T-cell (primary cell): ENCODE results near the gene PDXP. TPM values are rescaled to one million over a fixed set of nuclear protein-coding genes. Genes with fewer than 3 reads are reported as not detected.

ENCODE experiments used
- ATAC-seq, 4 experiments: fragments of 200-7000 bp in 3 of 4; fragments of 150-1000 bp in 1 of 4; cut with Tn5 transposase; replicated peaks in 1 of 4; 1 replicate in 3 of 4; 2 replicates in 1 of 4; pipeline ENCODE4 v1.10.0; 2021; ENCODE audit warnings: moderate library complexity in 3 of 4, mild to moderate bottlenecking in 2 of 4, moderate number of reproducible peaks in 1 of 4
- CTCF ChIA-PET, 2 donors: fragments of 300-600 bp; sonication (Branson Sonifier 250); formaldehyde crosslinking; loops; one replicate each; lab custom pipeline; 2022; ENCODE audit warnings: antibody characterized with exemption in 2 of 2; lab: Charles Lee
- POLR2A ChIA-PET, 2 donors: fragments of 300-600 bp; sonication (Branson Sonifier 250); formaldehyde crosslinking; loops; one replicate each; lab custom pipeline; 2022; ENCODE audit warnings: antibody characterized with exemption in 2 of 2; lab: Charles Lee
- DNase-seq, 35 experiments: peaks; one replicate each; pipeline versions ENCODE4 v3.0.0 to v3.0.0-alpha.2; 2013 to 2023
- H3K27ac ChIP-seq: one replicate; pipeline ENCODE4 v1.5.1; 2013; ENCODE audit warnings: low read length
- H3K27me3 ChIP-seq, 2 experiments: replicated peaks in 1 of 2; 1 replicate in 1 of 2; 2 replicates in 1 of 2; pipeline versions ENCODE4 v1.6.1 to v1.7.0; 2013; ENCODE audit warnings: low read length in 1 of 2, mixed read lengths in 1 of 2; ENCODE audit not compliant: control insufficient read depth in 2 of 2, insufficient read depth in 2 of 2; ENCODE audit errors: extremely low read depth in 1 of 2
- H3K36me3 ChIP-seq, 2 donors: 1 replicate in 1 of 2; 2 replicates in 1 of 2; pipeline versions ENCODE4 v1.6.1 to v1.7.0; 2013; ENCODE audit warnings: low read length in 1 of 2; ENCODE audit not compliant: control insufficient read depth in 2 of 2, insufficient read depth in 1 of 2; ENCODE audit errors: extremely low read depth in 1 of 2
- H3K4me1 ChIP-seq, 2 experiments: 1 replicate in 1 of 2; 2 replicates in 1 of 2; pipeline versions ENCODE4 v1.6.1 to v1.7.0; 2013; ENCODE audit warnings: low read length in 2 of 2, mixed read lengths in 1 of 2; ENCODE audit not compliant: insufficient read depth in 2 of 2, control insufficient read depth in 1 of 2; ENCODE audit errors: extremely low read depth in 1 of 2
- H3K4me3 ChIP-seq, 2 donors: 1 replicate in 1 of 2; 2 replicates in 1 of 2; pipeline versions ENCODE4 v1.5.1 to v1.7.0; 2013; ENCODE audit warnings: mild to moderate bottlenecking in 2 of 2, low read length in 1 of 2, moderate library complexity in 1 of 2; ENCODE audit not compliant: control insufficient read depth in 1 of 2; ENCODE audit errors: extremely low read depth in 1 of 2
- H3K9me3 ChIP-seq: 2 replicates; pipeline ENCODE4 v1.7.0; 2013
- H3K27ac Mint-ChIP-seq, 2 donors: one replicate each; pipeline ENCODE4 v1.8.0; 2020 to 2021; ENCODE audit warnings: mild to moderate bottlenecking in 2 of 2, mixed read lengths in 2 of 2
- H3K27me3 Mint-ChIP-seq, 2 donors: one replicate each; pipeline ENCODE4 v1.8.0; 2021 to 2022; ENCODE audit warnings: mixed read lengths in 2 of 2
- H3K36me3 Mint-ChIP-seq: one replicate; pipeline ENCODE4 v1.8.0; 2021; ENCODE audit warnings: mixed read lengths
- H3K4me1 Mint-ChIP-seq, 3 donors: one replicate each; pipeline ENCODE4 v1.8.0; 2020 to 2022; ENCODE audit warnings: mixed read lengths in 3 of 3, mild to moderate bottlenecking in 1 of 3
- H3K4me3 Mint-ChIP-seq, 3 donors: one replicate each; pipeline ENCODE4 v1.8.0; 2020 to 2022; ENCODE audit warnings: mild to moderate bottlenecking in 3 of 3, mixed read lengths in 3 of 3, moderate library complexity in 3 of 3
- H3K9me3 Mint-ChIP-seq, 3 donors: one replicate each; pipeline ENCODE4 v1.8.0; 2020 to 2022; ENCODE audit warnings: mixed read lengths in 3 of 3
- WGBS: methylation state at CpG from one replicate; pipeline ENCODE4 v1.1.5; 2013; ENCODE audit warnings: missing lambda C conversion rate; ENCODE audit not compliant: insufficient coverage; 5-methylcytosine and 5-hydroxymethylcytosine counted together
- total RNA-seq, 35 experiments: library from RNA in 6 of 35; stranded (reverse) in 6 of 35; fragments of 120-200 nt in 1 of 35; gene quantifications; one replicate each; pipeline versions ENCODE4 v1.2.1 to v1.2.4 and lab custom pipeline; 2013 to 2026

Gene PDXP
- total RNA-seq, 5 donors from 2014 or later (not counting 1 experiment from before 2014, with no cell fraction given) = 3.1 to 11.3 (median 10.7) TPM

GRCh38 chr22:37631448-37632173 is 26.9 kb upstream of the PDXP start:
- no peaks in the 10 kb centered on the region for H3K36me3 Mint-ChIP-seq
- POLR2A ChIA-PET = interaction anchor here in 1 of 2 donors (0.6 kb wide), 1 partner anchor 296 kb away, joined by 3 read pairs; no protein-coding TSS in a partner anchor
- H3K27me3 Mint-ChIP-seq = no peaks in the 10 kb centered on the region
- H3K4me1 ChIP-seq = peaks cover 41 to 99% of the 10 kb centered on the region in 2 experiments
- peak in 6 of 35 experiments; percentile 18 to 61 (median 36) for DNase-seq
- ATAC-seq = no peak
- peak overlapping the region; percentile 88 for H3K27ac ChIP-seq
- H3K27ac Mint-ChIP-seq = peak overlapping the region; percentile 76 to 93
- H3K9me3 Mint-ChIP-seq = no peaks in the 10 kb centered on the region
- peaks cover 66 to 80% (median 67%) of the 10 kb centered on the region in 3 donors for H3K4me1 Mint-ChIP-seq
- H3K4me3 Mint-ChIP-seq = peak overlapping the region in 2 of 3 donors; percentile 37 to 41
- H3K9me3 ChIP-seq = no peaks in the 10 kb centered on the region
- peaks cover 3 to 19% of the 10 kb centered on the region in 2 donors for H3K36me3 ChIP-seq
- 83% methylated on average over 18 of the region's 19 CpGs for WGBS
- H3K27me3 ChIP-seq = no peaks in the 10 kb centered on the region
- CTCF ChIA-PET = interaction anchor here (0.6 to 2.0 kb wide), 6 partner anchors 10 to 46 kb away, joined by 3 to 9 read pairs (median 5); partner anchors contain the start of gene GGA1 (in 1 of the 2)
- peak overlapping the region in 1 of 2 donors; percentile 35 for H3K4me3 ChIP-seq

- peaks cover 3 to 20% of the 10 kb centered on the region in 2 donors for H3K36me3 ChIP-seq
- H3K27me3 ChIP-seq = no peaks in the 10 kb centered on the region
- H3K4me1 ChIP-seq = peaks cover 42 to 99% of the 10 kb centered on the region in 2 experiments
- ATAC-seq (no peak), DNase-seq (no peak)
- Mint-ChIP-seq H3K4me3 (peak overlapping the region in 1 of 3 donors; percentile 73), H3K4me1 (peaks cover 65 to 80% (median 66%) of the 10 kb centered on the region in 3 donors), H3K27ac (peak overlapping the region; percentile 92 to 93), H3K9me3 (no peaks in the 10 kb centered on the region), H3K27me3 (no peaks in the 10 kb centered on the region), H3K36me3 (no peaks in the 10 kb centered on the region)
- WGBS = 82% methylated on average over 3 of the region's 14 CpGs
- peak overlapping the region; percentile 88 for H3K27ac ChIP-seq
- ChIA-PET CTCF (interaction anchor here (0.6 to 2.0 kb wide), 5 partner anchors 10 to 47 kb away, joined by 3 to 7 read pairs (median 5); partner anchors contain the start of gene GGA1 (in 1 of the 2)), POLR2A (no interaction called here)
- peak overlapping the region in 1 of 2 donors; percentile 35 for H3K4me3 ChIP-seq
- H3K9me3 ChIP-seq = no peaks in the 10 kb centered on the region
Observed at GRCh38 chr22:37632174-37633088, 26.1 kb upstream of the PDXP start.

GRCh38 chr22:37633089-37633624 is 25.4 kb upstream of the PDXP start:
- Mint-ChIP-seq H3K27ac (peak overlapping the region; percentile 92 to 93), H3K4me3 (peak overlapping the region; percentile 13 to 73 (median 53)), H3K27me3 (no peaks in the 10 kb centered on the region), H3K4me1 (peaks cover 65 to 80% (median 66%) of the 10 kb centered on the region in 3 donors), H3K9me3 (no peaks in the 10 kb centered on the region), H3K36me3 (no peaks in the 10 kb centered on the region)
- H3K36me3 ChIP-seq = peaks cover 3 to 23% of the 10 kb centered on the region in 2 donors
- H3K27me3 ChIP-seq = no peaks in the 10 kb centered on the region
- peaks cover 44 to 99% of the 10 kb centered on the region in 2 experiments for H3K4me1 ChIP-seq
- ChIA-PET POLR2A (no interaction called here), CTCF (interaction anchor here (0.6 to 2.0 kb wide), 5 partner anchors 10 to 91 kb away, joined by 3 to 10 read pairs (median 3); no protein-coding TSS in a partner anchor)
- H3K27ac ChIP-seq = peak overlapping the region; percentile 88
- DNase-seq (peak in 20 of 35 experiments; percentile 28 to 70 (median 44)), ATAC-seq (peak; percentile 28 to 58 (median 46))
- H3K9me3 ChIP-seq = no peaks in the 10 kb centered on the region
- peak overlapping the region in 1 of 2 donors; percentile 35 for H3K4me3 ChIP-seq
- WGBS = 8% methylated on average over 6 of the region's 11 CpGs

GRCh38 chr22:37633625-37634416 is 24.7 kb upstream of the PDXP start:
- H3K27me3 ChIP-seq = no peaks in the 10 kb centered on the region
- no peaks in the 10 kb centered on the region for H3K27me3 Mint-ChIP-seq
- ATAC-seq = peak; percentile 70 to 77 (median 72)
- peaks cover 65 to 80% (median 66%) of the 10 kb centered on the region in 3 donors for H3K4me1 Mint-ChIP-seq
- ChIA-PET POLR2A (no interaction called here), CTCF (interaction anchor here (0.7 to 2.0 kb wide), 4 partner anchors 9 to 92 kb away, joined by 3 to 10 read pairs (median 3); no protein-coding TSS in a partner anchor)
- no peaks in the 10 kb centered on the region for H3K9me3 ChIP-seq
- H3K4me3 ChIP-seq = peak overlapping the region; percentile 32 to 35
- DNase-seq = peak in 30 of 35 experiments; percentile 19 to 73 (median 48)
- peaks cover 3 to 23% of the 10 kb centered on the region in 2 donors for H3K36me3 ChIP-seq
- no peaks in the 10 kb centered on the region for H3K36me3 Mint-ChIP-seq
- H3K9me3 Mint-ChIP-seq = no peaks in the 10 kb centered on the region
- peaks cover 49 to 99% of the 10 kb centered on the region in 2 experiments for H3K4me1 ChIP-seq
- H3K4me3 Mint-ChIP-seq = peak overlapping the region; percentile 56 to 73 (median 61)
- 6% methylated on average over 19 of the region's 24 CpGs for WGBS
- H3K27ac Mint-ChIP-seq = peak overlapping the region; percentile 93 to 95
- H3K27ac ChIP-seq = peak overlapping the region; percentile 88

- H3K27ac Mint-ChIP-seq = peak overlapping the region; percentile 93 to 95
- ChIA-PET CTCF (interaction anchor here in 1 of 2 donors (0.6 to 2.0 kb wide), 3 partner anchors 9 to 337 kb away, joined by 3 to 10 read pairs (median 3); no protein-coding TSS in a partner anchor), POLR2A (no interaction called here)
- no peaks in the 10 kb centered on the region for H3K9me3 Mint-ChIP-seq
- H3K4me1 Mint-ChIP-seq = peaks cover 62 to 75% (median 64%) of the 10 kb centered on the region in 3 donors
- peak in 2 of 35 experiments; percentile 35 to 46 for DNase-seq
- peak overlapping the region in 1 of 2 donors; percentile 32 for H3K4me3 ChIP-seq
- H3K9me3 ChIP-seq = no peaks in the 10 kb centered on the region
- H3K27ac ChIP-seq = peak overlapping the region; percentile 88
- 40% methylated on average over 5 of the region's 8 CpGs for WGBS
- peak overlapping the region; percentile 54 to 73 (median 56) for H3K4me3 Mint-ChIP-seq
- H3K27me3 Mint-ChIP-seq = no peaks in the 10 kb centered on the region
- peaks cover 3 to 23% of the 10 kb centered on the region in 2 donors for H3K36me3 ChIP-seq
- H3K27me3 ChIP-seq = no peaks in the 10 kb centered on the region
- no peak for ATAC-seq
- no peaks in the 10 kb centered on the region for H3K36me3 Mint-ChIP-seq
- H3K4me1 ChIP-seq = peaks cover 52 to 97% of the 10 kb centered on the region in 2 experiments
Observed at GRCh38 chr22:37634417-37634924, 24.1 kb upstream of the PDXP start.
